GM19328 (cell line): ENCODE data around the gene MSANTD2.
"Not testable (repeated sequence)": the region's sequence is repeated elsewhere in the genome, so short reads cannot be mapped to it uniquely, and the experiment has no call there.

Experiments used
- ATAC-seq: cut with Tn5 transposase; IDR thresholded peaks from one replicate; pipeline ENCODE4 v1.9.1; 2021; ENCODE audit warnings: mild to moderate bottlenecking, moderate library complexity; ENCODE audit not compliant: unreplicated experiment

Gene MSANTD2

GRCh38 chr11:124778281-124778680 is 21.9 kb downstream of the MSANTD2 start:
- no peak for ATAC-seq

- ATAC-seq, result no peak
These were observed 23.2 kb downstream of the MSANTD2 start for GRCh38 chr11:124776865-124777645.

- ATAC-seq, result not testable (repeated sequence)
These were observed 29.2 kb downstream of the MSANTD2 start for GRCh38 chr11:124770959-124771358.

GRCh38 chr11:124769806-124770774 is 30.1 kb downstream of the MSANTD2 start:
- no peak for ATAC-seq

GRCh38 chr11:124768914-124769313 is 31.3 kb downstream of the MSANTD2 start:
- ATAC-seq, result no peak

GRCh38 chr11:124766156-124766555 is 34.0 kb downstream of the MSANTD2 start:
- ATAC-seq, result no peak

GRCh38 chr11:124763156-124763947 is 36.9 kb downstream of the MSANTD2 start:
- no peak for ATAC-seq

GRCh38 chr11:124762624-124763155 is 37.5 kb downstream of the MSANTD2 start:
- peak; percentile 2 for ATAC-seq

- peak; percentile 54 for ATAC-seq
These were observed 38.0 kb downstream of the MSANTD2 start, which contains the start of gene ESAM for GRCh38 chr11:124762105-124762623. Gene ESAM (minus strand): TSS chr11:124762290. CDS start chr11:124762154, 136 bp downstream.

- no peak for ATAC-seq
These were observed 38.7 kb downstream of the MSANTD2 start for GRCh38 chr11:124761301-124762104.

- no peak for ATAC-seq
These were observed 39.4 kb downstream of the MSANTD2 start for GRCh38 chr11:124760806-124761205.

GRCh38 chr11:124760205-124760652 is 40.0 kb downstream of the MSANTD2 start:
- no peak for ATAC-seq

GRCh38 chr11:124759266-124760204 is 40.7 kb downstream of the MSANTD2 start:
- no peak for ATAC-seq

GRCh38 chr11:124758355-124759265 is 41.6 kb downstream of the MSANTD2 start:
- ATAC-seq, result peak; percentile 49

- ATAC-seq, result no peak
These were observed 42.9 kb downstream of the MSANTD2 start for GRCh38 chr11:124757320-124757719.

- no peak for ATAC-seq
These were observed 43.4 kb downstream of the MSANTD2 start for GRCh38 chr11:124756753-124757227.
